ENCODE data around the gene DSCAM. TPM values are rescaled to one million over a fixed set of nuclear protein-coding genes. Genes with fewer than 3 reads are reported as not detected.

Gene DSCAM
- total and polyA plus RNA-seq, 2 donors (not counting 3 experiments of a cell fraction or from before 2014, with no cell fraction given): not detected

GRCh38 chr21:40158366-40158765 lies 688.6 kb downstream of the DSCAM start:
- Histone ChIP-seq H3K9ac (replicated peaks; ENCODE audit: extremely low read depth, insufficient read depth, low read length) (no peak overlapping the region), H2AFZ (ENCODE audit: low read depth, low read length) (no peak overlapping the region), H3K4me2 (ENCODE audit: insufficient read depth, low read length) (no peak overlapping the region), H3K9me1 (replicated peaks; ENCODE audit: control insufficient read depth, extremely low read depth, insufficient read depth, low read length) (no peaks in the 10 kb centered on the region), H3K27me3 (ENCODE audit: control insufficient read depth in 2 of 2, insufficient read depth in 2 of 2, low read length in 2 of 2) (no peaks in the 10 kb centered on the region), H3K9me3 (replicated peaks; ENCODE audit: control insufficient read depth, insufficient read depth, low read length) (peaks cover 6% of the 10 kb centered on the region), H3K36me3 (ENCODE audit: control insufficient read depth in 2 of 2, extremely low read depth in 1 of 2, insufficient read depth in 2 of 2, low read length in 2 of 2) (no peaks in the 10 kb centered on the region), H3K27ac (ENCODE audit: insufficient read depth, low read depth, low read length) (no peak overlapping the region), H3K4me1 (ENCODE audit: control insufficient read depth, extremely low read depth, insufficient read depth, low read length) (no peaks in the 10 kb centered on the region), H4K20me1 (replicated peaks; ENCODE audit: control insufficient read depth, extremely low read depth, insufficient read depth, low read length) (no peaks in the 10 kb centered on the region), H3K79me2 (ENCODE audit: control insufficient read depth, insufficient read depth, low read length) (no peaks in the 10 kb centered on the region), H3K4me3 (replicated peaks in 1 of 3; ENCODE audit: insufficient read depth in 1 of 3, low read depth in 1 of 3, low read length in 3 of 3) (no peak overlapping the region)
- no peak for FAIRE-seq
- no TSS peak for BruUV-seq (replicated peaks)
- intact Hi-C loops (cut with micrococcal nuclease) (no loop called here), dilution Hi-C loops (cut with MboI; ENCODE audit: extremely low pct_ligation_motif_present, low sequenced_read_pairs) (no loop called here)
- no peak for DNase-seq (ENCODE audit: low read depth, low spot score)
- ChIA-PET CTCF (interaction anchor here (0.6 kb wide), 1 partner anchor 15 kb away, joined by 3 read pairs; no protein-coding TSS in a partner anchor), POLR2A (no interaction called here)
- no peak for TF ChIP-seq POLR2A (IDR thresholded peaks at IDR 0.05; ENCODE audit: low read depth, low read length)
- TF ChIP-seq, protein P1, sequence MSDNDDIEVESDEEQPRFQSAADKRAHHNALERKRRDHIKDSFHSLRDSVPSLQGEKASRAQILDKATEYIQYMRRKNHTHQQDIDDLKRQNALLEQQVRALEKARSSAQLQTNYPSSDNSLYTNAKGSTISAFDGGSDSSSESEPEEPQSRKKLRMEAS (IDR thresholded peaks at IDR 0.05; ENCODE audit: insufficient read depth, insufficient read length): no peak
- no peak for TF ChIP-seq JUN (IDR thresholded peaks at IDR 0.05; ENCODE audit: borderline replicate concordance, insufficient read depth, insufficient read length, low read depth)
- no peak for TF ChIP-seq CTCF (IDR thresholded peaks at IDR 0.05; ENCODE audit: extremely low read depth in 1 of 2, insufficient read depth in 1 of 2, low read depth in 1 of 2, low read length in 2 of 2)
- no peak for TF ChIP-seq GATA2 (IDR thresholded peaks at IDR 0.05; ENCODE audit: insufficient read depth, insufficient read length, low read depth, low read length)
- no peak for TF ChIP-seq EZH2 (IDR thresholded peaks at IDR 0.05; ENCODE audit: borderline replicate concordance, low read depth, low read length, severe bottlenecking)
- no peak for TF ChIP-seq POLR2AphosphoS5 (IDR thresholded peaks at IDR 0.05; ENCODE audit: insufficient read depth, low read depth, low read length)
- no peak for TF ChIP-seq MYC (IDR thresholded peaks at IDR 0.05; ENCODE audit: low read depth, low read length)
- TF ChIP-seq FOS (IDR thresholded peaks at IDR 0.05; ENCODE audit: borderline replicate concordance, insufficient read depth, low read length): no peak
